Activated T-cell treated with anti-CD3 and anti-CD28 coated beads for 4 hours (primary cell): ENCODE results near the gene RIPPLY3.

ENCODE experiments used
- DNase-seq: peaks from one replicate; pipeline ENCODE4 v3.0.0-alpha.2; 2020

The RIPPLY3 gene

GRCh38 chr21:37064841-37065240 is 58.3 kb downstream of the RIPPLY3 start:
- no peak for DNase-seq

GRCh38 chr21:37065561-37066177 is 59.2 kb downstream of the RIPPLY3 start:
- DNase-seq = no peak
